ENCODE measurements around the gene ZBTB44. TPM values are rescaled to one million over a fixed set of nuclear protein-coding genes. Genes with fewer than 3 reads are reported as not detected.

Gene ZBTB44
- total RNA-seq, 1 donor, result 45.8 TPM

DNA sequence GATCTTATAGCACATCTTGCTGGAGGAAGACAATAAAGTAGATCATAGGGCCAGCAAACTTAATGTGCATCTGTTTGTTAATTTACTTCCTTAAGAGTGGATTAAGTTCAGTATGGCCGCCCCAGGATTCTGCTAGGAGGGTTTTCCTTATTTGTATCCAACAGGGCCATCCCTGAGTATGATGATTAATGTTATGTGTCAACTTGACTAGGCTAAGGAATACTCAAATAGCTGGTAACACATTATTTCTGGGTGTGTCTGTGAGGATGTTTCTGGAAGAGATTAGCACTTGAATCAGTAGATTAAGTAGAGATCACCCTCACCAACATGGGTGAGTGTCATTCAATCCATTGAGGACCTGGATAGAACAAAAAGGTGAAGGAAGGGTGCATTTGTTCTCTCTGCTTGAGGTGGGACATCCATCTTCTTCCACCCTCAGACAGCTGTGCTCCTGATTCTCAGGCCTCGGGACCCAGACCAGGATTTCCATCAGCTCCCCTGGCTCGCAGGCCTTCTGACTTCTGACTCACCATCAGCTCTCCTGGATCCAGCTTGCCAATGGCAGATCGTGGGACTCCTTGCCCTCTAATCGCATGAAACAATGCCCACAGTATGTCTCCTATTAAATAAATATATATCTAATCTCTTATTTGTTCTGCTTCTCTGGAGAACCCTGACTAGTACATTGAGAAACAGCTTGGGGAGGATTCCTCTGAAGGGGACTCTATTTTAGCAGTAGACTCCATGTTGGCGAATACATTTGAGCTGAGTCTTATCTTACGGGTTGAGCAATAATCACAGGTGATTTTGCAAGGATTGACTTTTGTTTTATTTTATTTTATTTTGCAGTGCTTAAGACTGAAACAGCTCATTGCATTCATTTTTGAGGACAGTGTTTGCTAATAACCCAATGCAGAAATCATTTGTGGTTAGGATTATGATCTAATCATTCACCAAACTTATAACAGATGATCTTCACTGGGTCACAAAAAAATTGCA, 9.0 kb upstream of the ZBTB44 start:
- no peak overlapping the region for H3K4me3 ChIP-seq (ENCODE audit: low read depth, low read length)
- peak; percentile 57 for DNase-seq (ENCODE audit: low read depth)
- TF ChIP-seq, protein P1, sequence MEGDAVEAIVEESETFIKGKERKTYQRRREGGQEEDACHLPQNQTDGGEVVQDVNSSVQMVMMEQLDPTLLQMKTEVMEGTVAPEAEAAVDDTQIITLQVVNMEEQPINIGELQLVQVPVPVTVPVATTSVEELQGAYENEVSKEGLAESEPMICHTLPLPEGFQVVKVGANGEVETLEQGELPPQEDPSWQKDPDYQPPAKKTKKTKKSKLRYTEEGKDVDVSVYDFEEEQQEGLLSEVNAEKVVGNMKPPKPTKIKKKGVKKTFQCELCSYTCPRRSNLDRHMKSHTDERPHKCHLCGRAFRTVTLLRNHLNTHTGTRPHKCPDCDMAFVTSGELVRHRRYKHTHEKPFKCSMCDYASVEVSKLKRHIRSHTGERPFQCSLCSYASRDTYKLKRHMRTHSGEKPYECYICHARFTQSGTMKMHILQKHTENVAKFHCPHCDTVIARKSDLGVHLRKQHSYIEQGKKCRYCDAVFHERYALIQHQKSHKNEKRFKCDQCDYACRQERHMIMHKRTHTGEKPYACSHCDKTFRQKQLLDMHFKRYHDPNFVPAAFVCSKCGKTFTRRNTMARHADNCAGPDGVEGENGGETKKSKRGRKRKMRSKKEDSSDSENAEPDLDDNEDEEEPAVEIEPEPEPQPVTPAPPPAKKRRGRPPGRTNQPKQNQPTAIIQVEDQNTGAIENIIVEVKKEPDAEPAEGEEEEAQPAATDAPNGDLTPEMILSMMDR (IDR thresholded peaks at IDR 0.05; ENCODE audit: insufficient read depth, low read length), result no peak

DNA sequence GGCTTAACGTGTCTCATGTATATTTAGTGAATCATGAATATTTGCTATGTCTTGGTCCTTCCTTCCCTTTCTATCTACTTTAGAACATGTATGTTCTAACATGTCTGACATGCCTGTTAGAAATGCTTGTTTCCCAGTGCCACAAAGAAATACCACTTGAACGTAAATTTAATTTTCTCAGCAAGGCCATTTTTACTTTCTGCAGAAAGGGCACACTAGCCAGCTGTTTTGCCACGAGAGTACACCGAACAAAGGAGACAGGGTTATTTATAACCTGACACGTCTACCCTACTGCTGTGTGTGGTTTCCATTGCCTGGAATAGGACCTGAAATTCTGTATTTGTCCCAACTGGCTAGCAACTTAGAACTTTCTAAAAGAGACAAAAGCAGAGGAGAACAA, 7.4 kb upstream of the ZBTB44 start:
- TF ChIP-seq, protein P1 (IDR thresholded peaks at IDR 0.05; ENCODE audit: insufficient read depth, low read length), result no peak
- no peak overlapping the region for H3K4me3 ChIP-seq (ENCODE audit: low read depth, low read length)
- no peak for DNase-seq (ENCODE audit: low read depth)

DNA sequence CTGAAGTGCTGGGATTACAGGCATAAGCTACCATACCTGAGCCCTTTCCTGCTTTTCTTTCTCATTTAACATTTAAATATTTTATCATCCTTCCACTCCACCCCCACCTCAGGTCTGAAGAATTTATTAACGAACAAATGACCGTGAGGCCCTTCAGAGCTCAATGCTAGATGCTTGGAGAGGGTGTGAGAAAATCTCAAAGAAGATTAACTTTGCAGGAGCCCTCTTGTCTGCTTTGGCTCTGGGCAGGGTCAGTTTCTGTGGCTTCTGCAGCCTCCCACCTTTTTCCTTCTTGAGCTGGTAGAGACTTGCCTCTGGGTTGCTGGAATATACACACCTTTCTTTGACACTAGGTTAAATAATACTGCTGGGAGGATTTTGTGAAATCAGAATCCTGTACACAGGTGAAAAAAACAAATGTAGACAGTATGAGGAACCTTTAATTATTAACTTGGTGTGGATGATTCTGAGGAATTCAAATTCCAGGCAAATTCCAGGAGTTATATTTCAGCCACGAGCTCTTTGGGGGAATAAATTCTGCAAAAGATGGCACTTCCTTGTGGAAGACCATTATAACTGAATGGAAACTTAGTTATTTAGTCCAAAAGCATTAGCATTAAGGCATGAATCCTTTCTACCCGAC, 3.4 kb upstream of the ZBTB44 start:
- DNase-seq (ENCODE audit: low read depth), result no peak
- H3K4me3 ChIP-seq (ENCODE audit: low read depth, low read length), result no peak overlapping the region

DNA sequence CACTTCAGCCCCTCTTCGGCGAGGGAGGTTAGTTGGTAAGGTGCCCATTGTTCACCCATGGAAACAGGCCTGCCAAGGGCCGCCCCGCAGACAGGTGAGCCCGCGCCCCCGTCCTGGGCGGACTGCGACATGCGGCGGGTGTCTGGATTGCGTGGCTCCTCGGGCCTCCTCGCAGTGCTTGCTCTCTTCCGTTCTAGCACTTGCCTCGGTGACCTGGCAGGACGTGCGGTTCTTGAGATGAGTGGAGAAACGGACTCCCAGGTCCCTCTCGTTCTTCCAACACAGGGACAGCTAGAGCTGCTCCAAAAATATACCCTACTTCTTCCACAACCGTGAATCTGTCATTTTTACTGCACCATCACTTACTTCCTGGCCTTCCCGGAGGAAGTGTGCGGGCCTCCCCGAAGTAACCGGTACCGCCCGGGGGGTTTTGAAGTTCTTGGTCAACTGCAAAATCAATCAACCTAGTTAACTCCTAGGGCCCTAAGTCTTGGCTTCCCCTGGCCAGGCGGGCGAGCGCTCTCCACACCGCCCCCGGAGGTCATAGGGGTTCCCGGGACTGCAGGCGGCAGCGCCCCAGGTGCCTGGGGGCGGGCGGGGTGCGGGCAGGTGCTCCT, 745 bp upstream of the ZBTB44 start:
- TF ChIP-seq, protein P1 (IDR thresholded peaks at IDR 0.05; ENCODE audit: insufficient read depth, low read length), result no peak
- DNase-seq (ENCODE audit: low read depth), result no peak
- peak overlapping the region; percentile 60 for H3K4me3 ChIP-seq (ENCODE audit: low read depth, low read length)

More for the DNA sequence above, 3.4 kb upstream of the ZBTB44 start:
- TF ChIP-seq, protein P1 (IDR thresholded peaks at IDR 0.05; ENCODE audit: insufficient read depth, low read length), result no peak

DNA sequence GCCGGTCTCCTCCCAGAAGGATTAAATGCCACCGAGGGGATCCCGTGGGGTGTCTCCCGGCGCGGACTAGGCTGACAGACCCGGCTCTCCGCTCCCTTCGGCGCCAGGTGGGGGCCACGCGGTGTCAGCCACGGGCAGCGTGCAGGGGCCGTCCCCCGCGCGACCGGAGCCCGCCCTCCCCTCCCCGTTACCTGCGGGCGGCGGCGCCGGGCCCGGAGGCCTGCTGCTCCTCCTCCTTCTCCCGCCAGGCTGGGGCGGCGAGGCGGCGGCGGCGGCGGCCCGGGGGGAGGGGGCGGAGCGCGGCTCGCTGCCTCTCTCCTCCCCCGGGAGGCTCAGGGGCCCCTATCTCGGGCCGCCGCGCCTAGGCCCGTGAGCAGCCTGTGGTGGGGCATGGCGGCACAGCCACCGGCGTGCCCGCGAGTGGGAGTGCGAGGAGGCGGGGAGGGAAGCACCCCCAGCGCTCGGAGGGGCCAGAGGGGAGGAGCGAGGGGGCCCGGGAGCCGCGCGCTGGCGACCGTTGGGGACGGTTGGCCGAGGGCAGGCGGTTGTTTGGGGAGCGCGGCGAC, 450 bp downstream of the ZBTB44 start:
- DNase-seq (ENCODE audit: low read depth), result peak; percentile 12
- TF ChIP-seq, protein P1 (IDR thresholded peaks at IDR 0.05; ENCODE audit: insufficient read depth, low read length), result no peak
- H3K4me3 ChIP-seq (ENCODE audit: low read depth, low read length), result peak overlapping the region; percentile 80

DNA sequence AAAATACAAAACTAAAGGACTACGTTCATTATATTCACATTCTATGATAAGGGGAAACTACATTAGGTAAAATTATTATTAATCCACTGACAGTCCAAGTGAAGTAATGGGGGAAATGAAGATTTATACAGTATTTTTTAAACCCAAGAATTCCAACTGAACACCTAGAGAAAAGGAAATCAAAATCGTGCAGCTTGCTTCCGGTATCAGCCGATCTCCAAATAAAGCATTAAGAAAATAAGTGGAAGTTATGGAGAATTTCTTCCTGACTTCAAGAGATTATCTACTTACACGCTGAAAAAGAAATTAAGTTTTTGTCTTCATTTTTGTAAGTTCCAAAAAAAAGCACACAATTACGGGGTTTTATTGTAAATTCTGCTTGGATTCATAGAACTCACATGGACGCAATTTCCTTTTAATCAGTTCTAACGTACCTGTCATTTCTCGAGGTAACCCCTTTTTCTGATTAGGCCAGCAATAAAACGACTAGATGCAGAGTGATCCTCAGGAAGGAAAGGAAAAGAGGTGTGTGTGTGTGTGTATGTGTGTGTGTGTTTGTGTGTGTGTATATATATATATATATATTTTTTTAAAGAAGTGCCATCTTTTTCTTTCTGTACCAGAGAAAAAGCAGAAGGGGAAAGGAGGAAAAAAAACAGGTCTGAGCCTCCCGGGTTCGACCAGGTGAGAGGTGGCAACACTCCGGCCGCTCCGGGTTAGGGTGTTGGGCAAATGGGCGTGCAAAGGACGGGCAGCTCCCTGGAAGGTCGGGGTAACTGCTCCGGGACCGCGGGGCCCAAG, 1.1 kb downstream of the ZBTB44 start:
- H3K4me3 ChIP-seq (ENCODE audit: low read depth, low read length), result peak overlapping the region; percentile 80
- TF ChIP-seq, protein P1 (IDR thresholded peaks at IDR 0.05; ENCODE audit: insufficient read depth, low read length), result no peak
- peak; percentile 11 for DNase-seq (ENCODE audit: low read depth)

Data from fibroblast of the aortic adventitia (primary cell).